ENCODE measurements around the gene PIAS3.
A peak's percentile ranks its signal among the peaks of the same experiment; 100 is the strongest.
"Not testable (repeated sequence)": the region's sequence is repeated elsewhere in the genome, so short reads cannot be mapped to it uniquely, and the experiment has no call there.

The PIAS3 gene

DNA sequence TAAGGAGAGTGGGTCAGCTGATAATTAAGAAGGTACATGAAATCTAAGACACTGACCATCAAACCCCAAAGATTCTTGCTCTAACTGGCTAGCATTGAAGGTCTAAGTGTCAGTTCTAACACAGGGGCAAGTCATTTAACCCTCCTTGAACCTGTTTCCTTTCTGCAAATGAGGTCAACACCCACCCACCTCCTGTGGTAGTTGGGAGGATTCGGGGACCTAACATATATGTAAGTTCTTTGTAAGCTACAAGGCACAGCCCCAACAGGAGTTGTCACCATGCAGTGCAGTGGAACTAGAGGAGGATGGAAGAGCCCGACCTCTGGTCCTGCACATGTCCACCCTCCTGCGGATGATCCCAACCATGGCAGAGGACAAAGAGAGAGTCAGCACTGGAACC, 11.1 kb downstream of the PIAS3 start:
- in situ Hi-C loops (cut with MboI; ENCODE audit: low sequenced_read_pairs, unreplicated experiment): no loop called here
- TF ChIP-seq, protein P1, sequence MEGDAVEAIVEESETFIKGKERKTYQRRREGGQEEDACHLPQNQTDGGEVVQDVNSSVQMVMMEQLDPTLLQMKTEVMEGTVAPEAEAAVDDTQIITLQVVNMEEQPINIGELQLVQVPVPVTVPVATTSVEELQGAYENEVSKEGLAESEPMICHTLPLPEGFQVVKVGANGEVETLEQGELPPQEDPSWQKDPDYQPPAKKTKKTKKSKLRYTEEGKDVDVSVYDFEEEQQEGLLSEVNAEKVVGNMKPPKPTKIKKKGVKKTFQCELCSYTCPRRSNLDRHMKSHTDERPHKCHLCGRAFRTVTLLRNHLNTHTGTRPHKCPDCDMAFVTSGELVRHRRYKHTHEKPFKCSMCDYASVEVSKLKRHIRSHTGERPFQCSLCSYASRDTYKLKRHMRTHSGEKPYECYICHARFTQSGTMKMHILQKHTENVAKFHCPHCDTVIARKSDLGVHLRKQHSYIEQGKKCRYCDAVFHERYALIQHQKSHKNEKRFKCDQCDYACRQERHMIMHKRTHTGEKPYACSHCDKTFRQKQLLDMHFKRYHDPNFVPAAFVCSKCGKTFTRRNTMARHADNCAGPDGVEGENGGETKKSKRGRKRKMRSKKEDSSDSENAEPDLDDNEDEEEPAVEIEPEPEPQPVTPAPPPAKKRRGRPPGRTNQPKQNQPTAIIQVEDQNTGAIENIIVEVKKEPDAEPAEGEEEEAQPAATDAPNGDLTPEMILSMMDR (IDR thresholded peaks at IDR 0.05; ENCODE audit: borderline replicate concordance, control extremely low read depth, extremely low read depth, insufficient read depth, missing control alignments): no peak

DNA sequence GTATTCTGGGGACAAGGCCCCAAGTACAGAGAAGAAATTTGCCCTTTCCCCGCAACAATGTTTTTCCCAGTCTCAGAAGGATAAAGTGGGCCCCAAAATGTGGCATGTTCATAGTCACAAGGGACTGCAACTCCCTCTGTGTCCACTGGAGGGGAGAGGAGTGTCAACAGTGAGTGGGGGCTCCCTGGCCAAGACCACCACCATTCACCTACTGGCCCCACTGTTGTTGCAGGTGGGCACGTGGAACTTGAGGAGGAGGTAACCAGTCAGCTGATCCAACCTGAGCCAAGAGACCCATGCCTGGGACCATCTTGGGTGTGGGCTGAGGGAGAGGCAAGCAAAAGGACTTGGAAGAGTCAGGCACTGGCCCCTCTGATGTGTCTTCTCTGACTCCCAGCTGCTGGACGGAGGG, 12.7 kb downstream of the PIAS3 start:
- in situ Hi-C loops (cut with MboI; ENCODE audit: low sequenced_read_pairs, unreplicated experiment): no loop called here
- peak; percentile 75 for DNase-seq (ENCODE audit: low spot score)
- TF ChIP-seq, protein P1 (IDR thresholded peaks at IDR 0.05; ENCODE audit: borderline replicate concordance, control extremely low read depth, extremely low read depth, insufficient read depth, missing control alignments): peak; percentile 37

More for the DNA sequence above, 11.1 kb downstream of the PIAS3 start:
- no peak for DNase-seq (ENCODE audit: low spot score)

DNA sequence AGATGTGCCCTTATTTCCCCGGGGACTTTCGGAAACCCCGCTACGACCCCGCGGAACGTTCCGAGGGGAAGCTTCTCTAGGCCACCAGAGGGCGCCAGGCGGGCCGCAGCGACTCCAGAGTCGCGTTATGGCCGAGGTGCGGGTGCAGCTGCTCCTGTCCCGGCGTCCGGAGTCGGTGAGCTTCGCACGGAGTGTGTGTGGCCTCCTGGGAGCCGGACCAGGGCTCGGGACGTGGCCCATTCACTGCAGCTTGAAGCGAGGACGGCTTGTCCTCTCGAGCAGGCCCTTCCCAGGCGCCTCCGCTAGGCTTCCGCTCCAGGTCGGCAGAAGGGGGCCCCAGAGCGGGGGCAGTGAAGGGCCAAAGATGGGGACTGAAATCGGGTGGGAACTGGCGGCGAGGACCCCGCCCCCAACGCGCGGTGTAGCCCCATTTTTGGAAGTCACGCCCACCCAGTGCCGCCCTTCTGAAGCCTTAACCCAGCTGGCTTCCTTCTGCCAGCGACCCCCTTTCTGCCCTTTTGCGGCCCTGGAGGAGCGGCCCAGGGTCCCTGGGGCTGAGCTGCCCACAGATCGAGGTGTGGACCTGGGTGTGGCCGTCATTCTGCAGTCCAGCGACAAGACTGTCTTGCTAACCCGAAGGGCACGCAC, 13.2 kb downstream of the PIAS3 start, which contains the start of gene NUDT17:
Gene NUDT17 (plus strand): TSS at position 117 of the 648 bp plus-strand sequence. CDS start 11 bp downstream, at position 128.
- DNase-seq (ENCODE audit: low spot score): peak; percentile 89
- TF ChIP-seq, protein P1 (IDR thresholded peaks at IDR 0.05; ENCODE audit: borderline replicate concordance, control extremely low read depth, extremely low read depth, insufficient read depth, missing control alignments): peak; percentile 90
- in situ Hi-C loops (cut with MboI; ENCODE audit: low sequenced_read_pairs, unreplicated experiment): no loop called here

DNA sequence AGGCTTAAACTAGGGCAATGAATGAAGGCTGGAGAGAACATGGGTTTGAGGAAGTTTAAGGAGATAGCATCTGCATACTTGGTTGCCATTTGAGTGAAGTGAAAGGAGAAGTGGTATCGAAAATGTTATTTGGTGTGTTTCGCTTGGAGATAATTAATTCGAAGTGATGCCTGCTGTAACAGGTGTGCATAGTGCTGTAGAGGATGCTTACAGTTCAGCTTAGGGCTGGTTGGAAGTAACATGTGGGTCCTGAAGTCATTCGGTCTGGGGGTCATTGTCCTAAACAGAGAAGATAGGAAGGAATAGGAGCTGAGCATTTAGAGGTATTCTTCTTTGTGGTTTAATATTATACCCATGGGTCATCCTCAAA, 13.8 kb downstream of the PIAS3 start:
- TF ChIP-seq, protein P1 (IDR thresholded peaks at IDR 0.05; ENCODE audit: borderline replicate concordance, control extremely low read depth, extremely low read depth, insufficient read depth, missing control alignments): no peak
- DNase-seq (ENCODE audit: low spot score): peak; percentile 72
- in situ Hi-C loops (cut with MboI; ENCODE audit: low sequenced_read_pairs, unreplicated experiment): no loop called here

DNA sequence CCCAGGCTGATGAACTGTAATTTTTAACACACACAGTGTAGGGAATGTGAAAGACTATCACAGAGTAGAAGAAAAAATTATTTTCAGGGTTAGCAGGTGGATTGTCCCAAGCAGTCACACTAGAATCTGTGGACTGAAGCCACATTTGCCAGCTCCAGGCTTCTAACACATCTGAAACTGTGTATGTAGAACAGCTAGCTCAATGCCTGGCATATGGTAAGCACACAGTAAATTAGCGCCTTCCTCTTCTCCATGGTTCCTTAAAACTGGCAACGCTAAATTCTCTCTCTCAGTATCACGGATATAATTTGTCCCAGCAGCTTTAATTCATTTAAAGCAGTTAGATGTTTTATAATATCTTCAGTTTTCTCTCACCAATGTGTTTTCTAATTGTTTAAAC, 15.8 kb downstream of the PIAS3 start:
- in situ Hi-C loops (cut with MboI; ENCODE audit: low sequenced_read_pairs, unreplicated experiment): no loop called here
- no peak for DNase-seq (ENCODE audit: low spot score)
- TF ChIP-seq, protein P1 (IDR thresholded peaks at IDR 0.05; ENCODE audit: borderline replicate concordance, control extremely low read depth, extremely low read depth, insufficient read depth, missing control alignments): no peak

GRCh38 chr1:145837656-145838055, 21.2 kb downstream of the PIAS3 start:
- in situ Hi-C loops (cut with MboI; ENCODE audit: low sequenced_read_pairs, unreplicated experiment): loop anchor here (10.0 kb wide), 1 partner anchor 157 kb away; the partner anchor contains the start of gene TXNIP
- DNase-seq (ENCODE audit: low spot score): no peak
- TF ChIP-seq, protein P1 (IDR thresholded peaks at IDR 0.05; ENCODE audit: borderline replicate concordance, control extremely low read depth, extremely low read depth, insufficient read depth, missing control alignments): no peak

- in situ Hi-C loops (cut with MboI; ENCODE audit: low sequenced_read_pairs, unreplicated experiment): loop anchor here (10.0 kb wide), 1 partner anchor 164 kb away; the partner anchor contains the start of gene TXNIP
- DNase-seq (ENCODE audit: low spot score): not testable (repeated sequence)
Observed at GRCh38 chr1:145830810-145831209, 28.1 kb downstream of the PIAS3 start.
